NCI-H146 treated with DMSO at 0.1 percent for 48 hours (cell line): ENCODE measurements around the gene DHRS4.

Experiments
- DNase-seq: peaks from one replicate; lab custom pipeline; 2025; ENCODE audit not compliant: unreplicated experiment; lab: John Stamatoyannopoulos, UW

The DHRS4 gene

GRCh38 chr14:23953464-23954278 lies at the start of gene DHRS4:
TSS of gene DHRS4 (plus strand) at chr14:23953770. CDS start at chr14:23953789, 19 bp downstream.
- peak; percentile 72 for DNase-seq

- DNase-seq: peak; percentile 2
Observed at GRCh38 chr14:23910101-23910875, 43.3 kb upstream of the DHRS4 start.

- no peak for DNase-seq
Observed at GRCh38 chr14:23910876-23911210, 42.7 kb upstream of the DHRS4 start.

GRCh38 chr14:23915559-23915958 lies 38.0 kb upstream of the DHRS4 start:
- no peak for DNase-seq

- no peak for DNase-seq
Observed at GRCh38 chr14:23916004-23916403, 37.6 kb upstream of the DHRS4 start.

- no peak for DNase-seq
Observed at GRCh38 chr14:23916446-23916845, 37.1 kb upstream of the DHRS4 start.

GRCh38 chr14:23922545-23922944 lies 31.0 kb upstream of the DHRS4 start:
- no peak for DNase-seq

- no peak for DNase-seq
Observed at GRCh38 chr14:23925523-23926075, 28.0 kb upstream of the DHRS4 start.

- DNase-seq: no peak
Observed at GRCh38 chr14:23926543-23926942, 27.0 kb upstream of the DHRS4 start.

- no peak for DNase-seq
Observed at GRCh38 chr14:23929136-23929535, 24.4 kb upstream of the DHRS4 start.

GRCh38 chr14:23929822-23930294 lies 23.7 kb upstream of the DHRS4 start:
- peak; percentile 20 for DNase-seq

GRCh38 chr14:23930742-23931141 lies 22.8 kb upstream of the DHRS4 start:
- DNase-seq: no peak

GRCh38 chr14:23931721-23932289 lies 21.8 kb upstream of the DHRS4 start:
- DNase-seq: no peak

- no peak for DNase-seq
Observed at GRCh38 chr14:23932639-23933038, 20.9 kb upstream of the DHRS4 start.

- no peak for DNase-seq
Observed at GRCh38 chr14:23933108-23933741, 20.3 kb upstream of the DHRS4 start.

- no peak for DNase-seq
Observed at GRCh38 chr14:23933742-23934128, 19.8 kb upstream of the DHRS4 start.

GRCh38 chr14:23935158-23935557 lies 18.4 kb upstream of the DHRS4 start:
- no peak for DNase-seq

GRCh38 chr14:23936084-23936829 lies 17.3 kb upstream of the DHRS4 start:
- no peak for DNase-seq

- DNase-seq: no peak
Observed at GRCh38 chr14:23937203-23937602, 16.4 kb upstream of the DHRS4 start.

- DNase-seq: no peak
Observed at GRCh38 chr14:23938823-23939222, 14.7 kb upstream of the DHRS4 start.
